NB4 (cell line): ENCODE results near the gene SMURF1.
A peak's percentile ranks its signal among the peaks of the same experiment; 100 is the strongest.
"Not testable (repeated sequence)": the region's sequence is repeated elsewhere in the genome, so short reads cannot be mapped to it uniquely, and the experiment has no call there.

Source experiments
- DNase-seq: peaks from one replicate; pipeline ENCODE4 v3.0.0; 2010; ENCODE audit warnings: low read depth
- H3K4me3 ChIP-seq: one replicate; pipeline ENCODE4 v1.5.1; 2011; ENCODE audit warnings: mild to moderate bottlenecking, low read depth, low read length, moderate library complexity
- CTCF ChIP-seq: IDR thresholded peaks from one replicate; pipeline ENCODE4 v1.5.1; 2012; ENCODE audit warnings: low read depth, low read length
- MAX ChIP-seq: IDR thresholded peaks from 2 replicates; pipeline ENCODE4 v1.6.1; 2011; ENCODE audit warnings: low read depth, low read length
- MYC ChIP-seq: IDR thresholded peaks from 2 replicates; pipeline ENCODE4 v1.6.1; 2011; ENCODE audit warnings: low read depth, low read length
- POLR2A ChIP-seq: IDR thresholded peaks from 2 replicates; pipeline ENCODE4 v1.6.1; 2011; ENCODE audit warnings: mild to moderate bottlenecking; ENCODE audit not compliant: insufficient read length; ENCODE audit errors: extremely low read depth

SMURF1 gene

DNA sequence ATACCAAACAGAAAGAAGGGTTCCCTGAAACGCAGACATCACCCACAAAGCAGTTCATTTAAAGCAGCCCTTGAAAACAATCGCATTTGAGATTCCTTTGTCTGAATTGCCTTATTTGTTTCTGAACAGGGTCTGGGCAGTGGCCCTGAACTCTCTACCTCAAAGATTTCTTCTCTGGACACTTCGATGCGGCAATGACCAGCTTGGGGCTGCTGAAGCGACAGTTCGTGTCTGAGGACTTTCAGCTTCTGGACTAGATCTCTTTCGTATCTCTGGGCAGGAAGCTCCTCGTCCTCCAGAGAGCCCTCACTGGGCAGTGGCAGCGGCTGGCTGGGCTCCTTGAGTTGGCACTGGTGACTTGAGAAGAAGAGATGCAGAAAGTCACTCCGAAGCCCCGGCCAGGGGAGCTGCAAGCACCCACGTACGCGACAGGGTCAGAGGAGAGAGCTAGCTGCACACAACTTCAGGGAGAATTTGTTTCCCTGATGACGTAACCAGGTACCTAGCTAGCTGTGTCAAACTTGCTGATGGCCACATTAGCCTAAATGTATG lies 96.3 kb downstream of the SMURF1 start:
- TF ChIP-seq CTCF (no peak), MAX (no peak)
- no peak for DNase-seq
- H3K4me3 ChIP-seq = no peak overlapping the region

- no peak for TF ChIP-seq POLR2A
- no peak for TF ChIP-seq CTCF
- no peak for TF ChIP-seq MYC
- no peak for DNase-seq
- no peak overlapping the region for H3K4me3 ChIP-seq
These were observed 97.2 kb downstream of the SMURF1 start for GRCh38 chr7:99046722-99047121.

GRCh38 chr7:99046262-99046661 lies 97.6 kb downstream of the SMURF1 start:
- H3K4me3 ChIP-seq, DNase-seq: not testable (repeated sequence)

- not testable (repeated sequence) for H3K4me3 ChIP-seq, DNase-seq
These were observed 99.0 kb downstream of the SMURF1 start for GRCh38 chr7:99044858-99045257.

- TF ChIP-seq POLR2A (no peak), MYC (no peak), MAX (no peak), CTCF (no peak)
- no peak for DNase-seq
These were observed 101.0 kb downstream of the SMURF1 start for GRCh38 chr7:99042957-99043356.

DNA sequence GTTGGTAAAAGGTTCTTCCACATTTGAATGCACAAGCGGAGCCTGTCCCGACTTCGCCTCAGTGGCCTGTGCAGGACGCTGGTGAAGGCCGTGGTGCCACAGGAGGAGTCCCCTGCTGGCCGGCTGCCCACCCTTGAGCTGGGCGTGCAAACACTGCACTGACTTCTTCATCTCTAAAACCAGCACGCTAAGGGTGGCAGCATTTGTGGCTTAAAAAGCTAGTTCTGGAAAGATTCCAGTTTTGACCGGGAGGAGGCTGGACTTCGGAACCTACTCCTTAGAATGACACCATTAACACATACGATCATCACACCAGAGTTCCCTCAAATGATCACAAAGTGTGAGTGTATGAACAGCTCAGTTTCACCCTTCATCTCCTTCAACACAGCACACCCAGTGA lies 102.4 kb downstream of the SMURF1 start:
- DNase-seq = no peak
- no peak for TF ChIP-seq POLR2A
- TF ChIP-seq CTCF = no peak
- no peak for TF ChIP-seq MYC
- TF ChIP-seq MAX = no peak
- no peak overlapping the region for H3K4me3 ChIP-seq

More at GRCh38 chr7:99042957-99043356, 101.0 kb downstream of the SMURF1 start:
- no peak overlapping the region for H3K4me3 ChIP-seq

DNA sequence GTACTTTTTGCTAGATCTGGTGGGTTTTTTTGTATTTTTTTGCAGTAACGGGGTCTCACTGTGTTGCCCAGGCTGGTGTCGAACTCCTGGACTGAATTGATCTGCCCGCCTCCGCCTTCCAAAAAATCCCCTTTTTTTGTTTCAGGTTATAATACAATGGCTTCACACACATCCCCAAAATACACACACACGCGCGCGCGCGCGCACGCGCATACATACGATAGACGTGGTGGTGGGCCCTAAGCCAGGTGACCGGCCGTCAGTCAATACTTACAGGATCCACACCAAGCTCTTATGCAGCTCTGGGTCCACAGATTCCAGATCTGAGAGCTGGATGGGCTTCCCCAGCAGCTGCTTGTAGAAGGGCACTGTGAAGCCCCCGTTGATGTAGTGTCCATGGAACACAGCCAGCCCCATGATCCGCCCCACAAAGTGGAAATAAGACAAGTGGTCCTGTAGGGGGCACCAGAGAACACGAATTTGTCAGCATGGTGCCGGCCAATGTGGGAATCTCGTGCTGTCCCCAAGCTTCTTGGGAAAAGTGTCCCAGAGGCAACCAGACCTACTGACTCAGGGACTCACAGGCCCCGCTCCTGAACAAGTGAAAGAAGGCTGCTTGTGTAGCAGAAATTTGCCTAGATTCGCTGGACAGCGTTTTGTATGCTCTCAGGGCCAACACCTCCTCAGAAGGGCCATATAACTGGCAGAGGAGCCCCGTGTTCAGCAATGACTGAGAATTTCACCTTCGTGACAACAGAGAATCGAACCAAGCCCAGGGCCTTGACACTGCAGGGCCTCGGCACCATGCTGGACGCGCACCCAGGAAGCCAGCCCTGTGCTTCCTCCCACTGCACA lies 103.6 kb downstream of the SMURF1 start:
- peak; percentile 79 for DNase-seq
- TF ChIP-seq CTCF = peak; percentile 64
- 0 out of 2 replicates have a peak, but pooled peaks have one; percentile 32 for TF ChIP-seq MAX
- no peak for TF ChIP-seq MYC
- H3K4me3 ChIP-seq = no peak overlapping the region
